Thymus (tissue), 11 donors: ENCODE results near the gene FBRSL1. TPM values are rescaled to one million over a fixed set of nuclear protein-coding genes. Genes with fewer than 3 reads are reported as not detected.

Experiments
- DNase-seq, 9 donors: peaks; one replicate each; pipeline ENCODE4 v3.0.0-alpha.2; 2013; ENCODE audit warnings: low spot score in 9 of 9, low read depth in 6 of 9, missing footprints in 1 of 9
- H3K27ac ChIP-seq, 2 donors: one replicate each; pipeline ENCODE4 v1.5.1; 2013; ENCODE audit warnings: control low read depth in 1 of 2, low read depth in 1 of 2, low read length in 1 of 2, mild to moderate bottlenecking in 1 of 2, moderate library complexity in 1 of 2
- H3K27me3 ChIP-seq, 2 donors: one replicate each; pipeline ENCODE4 v1.5.1; 2013; ENCODE audit warnings: low read length in 1 of 2; ENCODE audit not compliant: control insufficient read depth in 2 of 2, insufficient read depth in 1 of 2
- H3K36me3 ChIP-seq, 2 donors: one replicate each; pipeline ENCODE4 v1.5.1; 2013; ENCODE audit warnings: low read length in 1 of 2, mild to moderate bottlenecking in 1 of 2, moderate library complexity in 1 of 2; ENCODE audit not compliant: control insufficient read depth in 2 of 2, insufficient read depth in 2 of 2
- H3K4me1 ChIP-seq, 2 donors: one replicate each; pipeline ENCODE4 v1.5.1; 2013; ENCODE audit warnings: low read length in 2 of 2; ENCODE audit not compliant: control insufficient read depth in 2 of 2, insufficient read depth in 2 of 2
- H3K4me3 ChIP-seq, 2 donors: one replicate each; pipeline ENCODE4 v1.5.1; 2013; ENCODE audit warnings: low read length in 2 of 2, control low read depth in 1 of 2, mild to moderate bottlenecking in 1 of 2
- H3K9me3 ChIP-seq, 2 donors: one replicate each; pipeline ENCODE4 v1.5.1; 2013; ENCODE audit warnings: low read length in 1 of 2, mild to moderate bottlenecking in 1 of 2; ENCODE audit not compliant: control insufficient read depth in 2 of 2, insufficient read depth in 1 of 2
- WGBS: extraction: QIAGEN DNeasy Blood & Tissue Kit; methylation state at CpG from one replicate; pipeline ENCODE4 v1.1.7; 2013; 5-methylcytosine and 5-hydroxymethylcytosine counted together
- polyA plus RNA-seq: library from polyadenylated mRNA; stranded (reverse); fragments of 200-250 nt; gene quantifications from one replicate; pipeline ENCODE4 v1.2.3, GENCODE V29; 2013
- total RNA-seq: library from RNA; stranded (reverse); fragments of 120-200 nt; gene quantifications from one replicate; pipeline ENCODE4 v1.2.4, GENCODE V29; 2013
- donor health status: healthy.

FBRSL1 gene
- total and polyA plus RNA-seq, 2 donors, result 5.9 to 28.7 TPM

DNA sequence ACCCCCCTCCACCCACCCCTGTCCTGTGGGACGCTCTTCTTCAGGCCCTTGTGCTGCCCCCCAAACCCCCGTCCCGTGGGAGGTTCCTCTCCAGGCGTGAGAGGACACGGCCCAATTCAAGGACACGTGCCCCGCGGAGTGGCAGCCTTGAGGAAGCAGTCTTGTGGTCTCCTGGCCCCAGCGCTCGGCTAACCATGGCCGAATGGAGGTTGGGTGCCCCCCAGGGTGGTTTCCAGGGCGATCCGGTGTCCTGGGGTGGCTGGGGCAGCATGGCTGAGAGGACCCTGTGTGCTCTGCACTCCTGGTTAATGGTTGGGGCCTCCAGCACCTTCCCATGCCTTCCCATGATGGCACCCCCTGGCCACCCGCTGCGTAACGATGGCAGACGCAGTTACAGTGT, 66.8 kb downstream of the FBRSL1 start:
- no peak for DNase-seq
- peaks cover 22 to 30% of the 10 kb centered on the region in 2 donors for H3K4me1 ChIP-seq
- peaks cover 2 to 28% of the 10 kb centered on the region in 2 donors for H3K27me3 ChIP-seq
- WGBS, result 92% methylated on average over 17 of the region's 17 CpGs
- peaks cover 0 to 11% of the 10 kb centered on the region in 2 donors for H3K36me3 ChIP-seq
- no peak overlapping the region for H3K4me3 ChIP-seq
- peaks cover 0 to 7% of the 10 kb centered on the region in 2 donors for H3K9me3 ChIP-seq
- no peak overlapping the region for H3K27ac ChIP-seq

GRCh38 chr12:132557291-132558015, 67.5 kb downstream of the FBRSL1 start:
- Histone ChIP-seq H3K4me3 (no peak overlapping the region), H3K9me3 (peaks cover 0 to 7% of the 10 kb centered on the region in 2 donors), H3K27me3 (peaks cover 2 to 28% of the 10 kb centered on the region in 2 donors), H3K27ac (no peak overlapping the region), H3K4me1 (peaks cover 22 to 36% of the 10 kb centered on the region in 2 donors), H3K36me3 (peaks cover 0 to 5% of the 10 kb centered on the region in 2 donors)
- DNase-seq, result no peak
- WGBS, result 95% methylated on average over 19 of the region's 19 CpGs

DNA sequence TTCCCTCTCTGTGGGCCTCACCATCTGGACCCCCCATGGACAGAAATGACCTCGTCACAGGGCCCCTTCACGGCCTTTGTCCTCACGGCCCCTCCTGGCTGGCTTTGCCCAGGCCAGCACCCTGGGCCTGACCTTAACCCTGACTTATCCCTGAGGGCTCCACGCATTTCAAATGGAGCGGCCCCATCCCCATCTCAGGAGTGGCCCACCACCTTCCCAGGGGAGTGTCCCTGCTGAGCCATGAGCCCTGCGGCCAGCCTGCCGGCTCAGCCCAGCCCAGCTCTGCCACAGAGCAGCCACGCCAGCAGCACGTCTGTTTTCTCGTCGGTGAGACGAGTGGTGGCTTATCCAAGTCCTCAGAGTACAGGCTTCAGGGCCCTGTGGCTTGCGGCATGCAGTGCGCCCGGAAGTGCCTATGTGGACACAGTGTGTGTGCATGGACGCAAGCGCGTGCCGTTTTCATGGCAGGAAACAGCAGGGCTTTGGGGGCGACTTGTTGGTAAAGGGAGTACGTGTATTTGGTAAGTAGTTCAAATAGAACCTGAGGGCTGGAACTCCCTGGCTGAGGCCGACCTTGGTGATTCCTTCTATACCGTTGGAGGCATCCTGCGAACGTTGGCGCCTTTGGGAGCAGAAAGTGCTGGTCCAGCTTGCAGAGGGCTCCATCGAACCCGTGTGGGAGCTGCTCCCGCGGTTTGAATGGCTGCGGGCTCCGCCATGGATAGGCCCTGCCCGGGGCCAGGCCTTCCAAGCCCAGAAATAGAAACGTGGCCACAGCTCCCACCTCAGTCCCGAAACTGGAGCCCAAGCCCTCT, 68.3 kb downstream of the FBRSL1 start:
- Histone ChIP-seq H3K4me1 (peaks cover 22 to 36% of the 10 kb centered on the region in 2 donors), H3K4me3 (peak overlapping the region in 1 of 2 donors; percentile 70), H3K27ac (peak overlapping the region in 1 of 2 donors; percentile 17), H3K9me3 (peaks cover 0 to 7% of the 10 kb centered on the region in 2 donors), H3K36me3 (peaks cover 0 to 4% of the 10 kb centered on the region in 2 donors), H3K27me3 (peaks cover 2 to 28% of the 10 kb centered on the region in 2 donors)
- DNase-seq, result peak in 3 of 9 donors; percentile 4 to 26 (median 25)
- 37% methylated on average over 35 of the region's 35 CpGs for WGBS

DNA sequence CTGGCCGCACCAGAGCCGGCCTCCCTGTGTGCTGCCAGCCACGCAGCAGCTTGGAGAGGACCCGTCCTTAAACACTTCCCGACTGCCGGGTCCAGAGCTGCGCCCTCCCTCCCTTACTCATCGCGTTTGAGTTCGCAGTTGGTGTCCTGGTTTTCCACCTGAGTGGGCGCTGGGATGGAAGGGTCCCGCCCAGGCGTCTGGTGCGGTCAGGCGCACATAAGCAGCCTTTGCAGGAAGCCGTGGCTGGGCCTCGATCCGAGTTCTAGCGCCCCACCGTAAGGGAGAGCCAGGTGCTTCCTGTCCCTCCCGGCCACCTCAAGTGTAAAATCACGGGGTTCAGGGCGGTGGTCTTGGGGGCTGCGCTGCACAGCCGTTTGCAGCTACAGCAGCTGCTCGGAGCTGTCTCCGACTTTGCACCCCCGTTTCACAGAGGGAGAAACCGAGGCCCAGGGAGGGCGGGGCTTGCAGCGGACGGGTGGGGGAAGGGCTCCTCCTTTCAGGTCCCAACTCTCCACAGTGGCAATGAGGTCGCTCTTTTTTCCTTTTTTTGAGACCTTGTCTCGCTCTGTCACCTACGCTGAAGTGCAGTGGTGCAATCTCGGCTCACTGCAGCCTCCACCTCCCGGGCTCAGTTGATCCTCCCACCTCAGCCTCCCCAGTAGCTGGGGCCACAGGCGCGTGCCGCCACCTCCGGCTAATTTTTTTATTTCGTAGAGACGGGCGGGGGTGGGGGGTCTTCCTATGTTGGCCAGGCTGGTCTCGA, 69.1 kb downstream of the FBRSL1 start:
- peaks cover 22 to 36% of the 10 kb centered on the region in 2 donors for H3K4me1 ChIP-seq
- H3K27me3 ChIP-seq, result peaks cover 2 to 28% of the 10 kb centered on the region in 2 donors
- peaks cover 0 to 7% of the 10 kb centered on the region in 2 donors for H3K9me3 ChIP-seq
- peak in 4 of 9 donors; percentile 14 to 66 (median 44) for DNase-seq
- no peaks in the 10 kb centered on the region for H3K36me3 ChIP-seq
- peak overlapping the region; percentile 33 to 70 for H3K4me3 ChIP-seq
- WGBS, result 7% methylated on average over 45 of the region's 45 CpGs
- H3K27ac ChIP-seq, result peak overlapping the region in 1 of 2 donors; percentile 17

DNA sequence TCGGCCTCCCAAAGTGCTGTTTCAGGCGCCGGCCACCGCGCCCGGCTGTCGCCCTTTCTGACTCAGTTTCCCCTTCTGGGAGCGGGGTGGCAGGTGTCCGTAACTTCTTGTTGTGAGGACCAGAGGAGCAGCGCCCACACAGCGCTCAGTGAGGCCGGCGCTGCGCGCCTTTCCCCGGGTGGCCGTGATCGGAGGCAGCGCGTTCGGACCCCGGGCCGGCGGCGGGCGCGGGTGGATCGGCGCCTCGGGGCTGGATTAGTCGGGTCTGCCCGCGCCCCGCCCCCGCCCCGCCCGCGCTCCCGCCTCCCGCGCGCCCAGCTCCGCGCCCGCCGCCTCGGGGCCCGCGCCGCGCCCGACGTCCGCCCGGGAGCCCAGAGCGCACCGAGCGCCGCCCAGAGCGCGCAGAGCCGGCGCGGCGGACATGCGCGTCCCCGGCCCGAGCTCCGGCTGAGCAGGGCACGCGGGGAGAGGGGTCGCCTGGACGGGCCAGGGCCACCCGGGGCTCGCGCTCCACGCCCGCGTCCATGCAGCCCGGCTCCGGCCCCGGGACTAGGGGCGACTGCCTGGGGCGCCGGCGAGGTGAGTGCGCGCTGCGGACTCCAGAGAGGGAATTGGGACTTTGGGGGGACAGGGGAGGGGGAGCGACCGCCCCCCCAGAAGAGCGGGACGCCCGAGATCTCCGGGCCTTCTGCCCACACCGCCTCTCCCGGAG, 69.9 kb downstream of the FBRSL1 start:
- Histone ChIP-seq H3K36me3 (no peaks in the 10 kb centered on the region), H3K9me3 (peaks cover 0 to 6% of the 10 kb centered on the region in 2 donors), H3K4me1 (peaks cover 22 to 36% of the 10 kb centered on the region in 2 donors), H3K27ac (no peak overlapping the region), H3K27me3 (peaks cover 2 to 28% of the 10 kb centered on the region in 2 donors), H3K4me3 (peak overlapping the region; percentile 55 to 70)
- DNase-seq, result peak in 4 of 9 donors; percentile 31 to 61 (median 35)
- under 1% methylated on average over 98 of the region's 98 CpGs for WGBS

DNA sequence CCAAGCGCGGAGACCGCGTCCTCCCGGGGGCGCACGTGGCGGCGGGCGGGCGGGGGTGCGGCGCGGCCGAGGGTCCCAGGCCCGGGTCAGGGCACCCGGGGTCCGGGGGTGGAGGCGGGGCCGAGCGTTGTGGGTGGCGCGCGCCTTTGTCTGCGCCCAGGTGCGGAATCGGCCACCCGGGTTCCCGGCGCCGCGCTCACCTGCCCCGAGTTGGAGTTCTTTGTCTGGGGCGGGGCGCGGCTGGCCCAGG, 70.3 kb downstream of the FBRSL1 start:
- H3K4me1 ChIP-seq, result peaks cover 22 to 36% of the 10 kb centered on the region in 2 donors
- H3K27me3 ChIP-seq, result peaks cover 2 to 28% of the 10 kb centered on the region in 2 donors
- H3K36me3 ChIP-seq, result peaks cover 0 to 3% of the 10 kb centered on the region in 2 donors
- no peak overlapping the region for H3K27ac ChIP-seq
- H3K9me3 ChIP-seq, result peaks cover 0 to 4% of the 10 kb centered on the region in 2 donors
- H3K4me3 ChIP-seq, result peak overlapping the region; percentile 55 to 70
- under 1% methylated on average over 36 of the region's 36 CpGs for WGBS
- DNase-seq, result peak in 1 of 9 donors; percentile 24

DNA sequence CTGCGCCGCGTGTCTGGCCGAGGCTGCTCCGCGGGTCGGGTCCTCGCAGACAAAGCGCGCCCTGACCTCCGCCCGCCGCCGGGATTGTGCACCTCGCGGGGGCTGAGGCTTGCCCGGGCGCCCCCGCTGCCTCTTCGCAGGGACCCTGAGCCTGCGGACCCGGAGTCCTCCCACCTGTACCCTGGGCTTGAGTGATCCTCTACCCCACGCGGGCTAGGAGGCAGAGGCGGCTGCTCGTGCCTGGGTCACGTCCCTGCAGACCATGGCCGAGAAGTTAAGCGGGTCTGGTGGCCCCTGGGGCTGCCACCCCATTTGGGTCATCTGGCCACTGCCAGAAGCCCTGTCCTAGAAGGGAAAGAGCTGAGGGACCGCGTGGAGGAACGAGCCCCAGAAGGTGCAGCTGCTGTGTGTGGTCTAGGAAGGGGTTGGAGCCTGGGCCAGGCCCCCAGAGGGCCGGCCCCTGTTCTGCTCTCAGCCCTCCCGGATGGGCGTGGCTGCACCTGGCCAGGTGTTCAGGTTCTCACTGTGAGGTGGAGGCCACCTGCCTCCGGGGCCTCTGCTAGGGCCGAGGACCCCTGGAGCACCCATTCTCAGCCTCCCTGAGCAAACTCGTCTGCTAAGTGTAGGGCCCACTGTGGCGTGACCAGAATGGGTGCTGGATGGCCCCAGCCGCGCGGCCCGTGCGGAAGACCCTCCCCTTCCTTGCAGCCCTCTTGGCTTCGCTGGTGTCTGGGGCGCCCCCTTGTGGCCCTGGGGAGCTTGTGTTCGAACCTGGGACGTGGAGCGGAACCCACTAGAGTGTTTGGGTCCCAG, 70.9 kb downstream of the FBRSL1 start:
- Histone ChIP-seq H3K9me3 (peaks cover 0 to 4% of the 10 kb centered on the region in 2 donors), H3K4me1 (peaks cover 22 to 36% of the 10 kb centered on the region in 2 donors), H3K36me3 (peaks cover 0 to 4% of the 10 kb centered on the region in 2 donors), H3K27ac (no peak overlapping the region), H3K27me3 (peaks cover 2 to 28% of the 10 kb centered on the region in 2 donors), H3K4me3 (peak overlapping the region; percentile 55 to 70)
- peak in 6 of 9 donors; percentile 55 to 84 (median 63) for DNase-seq
- 1% methylated on average over 49 of the region's 49 CpGs for WGBS
